Right atrium auricular region (tissue), 2 donors: ENCODE data around the gene PRLHR. TPM values are rescaled to one million over a fixed set of nuclear protein-coding genes. Genes with fewer than 3 reads are reported as not detected.

Experiments
- DNase-seq: peaks from one replicate; pipeline ENCODE4 v3.0.0-alpha.2; 2019; ENCODE audit warnings: low spot score
- H3K27ac ChIP-seq, 2 donors: fragments of 200-600 bp; sonication (generic); 1 replicate in 1 of 2; 2 replicates in 1 of 2; pipeline ENCODE4 v1.5.1; 2016 to 2019
- H3K27me3 ChIP-seq, 2 donors: fragments of 200-600 bp; sonication (generic); one replicate each; pipeline versions ENCODE4 v1.5.1 to v1.6.0; 2017 to 2019
- H3K36me3 ChIP-seq: fragments of 200-600 bp; sonication (generic); one replicate; pipeline ENCODE4 v1.5.1; 2016
- H3K4me1 ChIP-seq, 2 donors: fragments of 200-600 bp; sonication (generic); one replicate each; pipeline versions ENCODE4 v1.5.1 to v1.6.0; 2017 to 2019
- H3K4me3 ChIP-seq, 2 donors: fragments of 200-600 bp; sonication (generic); 1 replicate in 1 of 2; 2 replicates in 1 of 2; pipeline ENCODE4 v1.5.1; 2017 to 2019; ENCODE audit warnings: mild to moderate bottlenecking in 1 of 2, moderate library complexity in 1 of 2
- H3K9me3 ChIP-seq, 2 donors: fragments of 200-600 bp; sonication (generic); one replicate each; pipeline ENCODE4 v1.5.1; 2019
- CTCF ChIP-seq, 2 donors: fragments of 200-600 bp; sonication (generic); IDR thresholded peaks; one replicate each; pipeline ENCODE4 v1.5.1; 2019; ENCODE audit warnings: antibody characterized with exemption in 2 of 2
- total RNA-seq, 2 donors: library from RNA; depleted of rRNA; stranded (reverse); fragments of >200 nt; gene quantifications; one replicate each; pipeline ENCODE4 v1.1.0, GENCODE V29; 2016

PRLHR gene
- total RNA-seq, 2 donors from 2014 or later = not detected

- DNase-seq = no peak
- no peaks in the 10 kb centered on the region for H3K36me3 ChIP-seq
- H3K27me3 ChIP-seq = no peaks in the 10 kb centered on the region
- TF ChIP-seq CTCF (IDR thresholded peaks at IDR 0.05) = no peak
- no peaks in the 10 kb centered on the region for H3K4me1 ChIP-seq
- H3K9me3 ChIP-seq = peaks cover 0 to 14% of the 10 kb centered on the region in 2 donors
- no peak overlapping the region for H3K4me3 ChIP-seq
- H3K27ac ChIP-seq = no peak overlapping the region
Measured at GRCh38 chr10:118610577-118610976, 15.1 kb upstream of the PRLHR start.

- no peaks in the 10 kb centered on the region for H3K27me3 ChIP-seq
- no peak overlapping the region for H3K4me3 ChIP-seq
- no peak overlapping the region for H3K27ac ChIP-seq
- H3K9me3 ChIP-seq = peaks cover 0 to 14% of the 10 kb centered on the region in 2 donors
- DNase-seq = no peak
- no peaks in the 10 kb centered on the region for H3K36me3 ChIP-seq
- no peaks in the 10 kb centered on the region for H3K4me1 ChIP-seq
- no peak for TF ChIP-seq CTCF (IDR thresholded peaks at IDR 0.05)
Measured at GRCh38 chr10:118607768-118608354, 12.4 kb upstream of the PRLHR start.

GRCh38 chr10:118605694-118606093 lies 10.2 kb upstream of the PRLHR start:
- H3K27ac ChIP-seq = no peak overlapping the region

GRCh38 chr10:118596426-118597124 lies 1.1 kb upstream of the PRLHR start:
- H3K4me3 ChIP-seq = no peak overlapping the region
- H3K27ac ChIP-seq = no peak overlapping the region
- no peak for DNase-seq
- H3K36me3 ChIP-seq = no peaks in the 10 kb centered on the region
- no peaks in the 10 kb centered on the region for H3K9me3 ChIP-seq
- no peak for TF ChIP-seq CTCF (IDR thresholded peaks at IDR 0.05)
- peaks cover 17 to 23% of the 10 kb centered on the region in 2 donors for H3K27me3 ChIP-seq
- no peaks in the 10 kb centered on the region for H3K4me1 ChIP-seq

More at GRCh38 chr10:118605694-118606093, 10.2 kb upstream of the PRLHR start:
- Histone ChIP-seq H3K36me3 (no peaks in the 10 kb centered on the region), H3K4me3 (no peak overlapping the region), H3K27me3 (no peaks in the 10 kb centered on the region), H3K4me1 (no peaks in the 10 kb centered on the region), H3K9me3 (peaks cover 0 to 14% of the 10 kb centered on the region in 2 donors)
- DNase-seq = no peak
- no peak for TF ChIP-seq CTCF (IDR thresholded peaks at IDR 0.05)

- peaks cover 17 to 23% of the 10 kb centered on the region in 2 donors for H3K27me3 ChIP-seq
- H3K36me3 ChIP-seq = no peaks in the 10 kb centered on the region
- no peak overlapping the region for H3K4me3 ChIP-seq
- no peaks in the 10 kb centered on the region for H3K4me1 ChIP-seq
- no peak for TF ChIP-seq CTCF (IDR thresholded peaks at IDR 0.05)
- no peaks in the 10 kb centered on the region for H3K9me3 ChIP-seq
- H3K27ac ChIP-seq = no peak overlapping the region
- DNase-seq = no peak
Measured at GRCh38 chr10:118595064-118595420, 406 bp downstream of the PRLHR start.
